Measurements from ENCODE around the gene ZNF280B. TPM values are rescaled to one million over a fixed set of nuclear protein-coding genes. Genes with fewer than 3 reads are reported as not detected.

ZNF280B gene, protein sequence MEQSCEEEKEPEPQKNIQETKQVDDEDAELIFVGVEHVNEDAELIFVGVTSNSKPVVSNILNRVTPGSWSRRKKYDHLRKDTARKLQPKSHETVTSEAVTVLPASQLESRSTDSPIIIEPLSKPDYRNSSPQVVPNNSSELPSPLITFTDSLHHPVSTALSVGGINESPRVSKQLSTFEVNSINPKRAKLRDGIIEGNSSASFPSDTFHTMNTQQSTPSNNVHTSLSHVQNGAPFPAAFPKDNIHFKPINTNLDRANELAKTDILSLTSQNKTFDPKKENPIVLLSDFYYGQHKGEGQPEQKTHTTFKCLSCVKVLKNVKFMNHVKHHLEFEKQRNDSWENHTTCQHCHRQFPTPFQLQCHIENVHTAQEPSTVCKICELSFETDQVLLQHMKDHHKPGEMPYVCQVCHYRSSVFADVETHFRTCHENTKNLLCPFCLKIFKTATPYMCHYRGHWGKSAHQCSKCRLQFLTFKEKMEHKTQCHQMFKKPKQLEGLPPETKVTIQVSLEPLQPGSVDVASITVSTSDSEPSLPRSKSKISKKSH
- 0.72 and 1.5 TPM in 2 replicates for total RNA-seq

DNA sequence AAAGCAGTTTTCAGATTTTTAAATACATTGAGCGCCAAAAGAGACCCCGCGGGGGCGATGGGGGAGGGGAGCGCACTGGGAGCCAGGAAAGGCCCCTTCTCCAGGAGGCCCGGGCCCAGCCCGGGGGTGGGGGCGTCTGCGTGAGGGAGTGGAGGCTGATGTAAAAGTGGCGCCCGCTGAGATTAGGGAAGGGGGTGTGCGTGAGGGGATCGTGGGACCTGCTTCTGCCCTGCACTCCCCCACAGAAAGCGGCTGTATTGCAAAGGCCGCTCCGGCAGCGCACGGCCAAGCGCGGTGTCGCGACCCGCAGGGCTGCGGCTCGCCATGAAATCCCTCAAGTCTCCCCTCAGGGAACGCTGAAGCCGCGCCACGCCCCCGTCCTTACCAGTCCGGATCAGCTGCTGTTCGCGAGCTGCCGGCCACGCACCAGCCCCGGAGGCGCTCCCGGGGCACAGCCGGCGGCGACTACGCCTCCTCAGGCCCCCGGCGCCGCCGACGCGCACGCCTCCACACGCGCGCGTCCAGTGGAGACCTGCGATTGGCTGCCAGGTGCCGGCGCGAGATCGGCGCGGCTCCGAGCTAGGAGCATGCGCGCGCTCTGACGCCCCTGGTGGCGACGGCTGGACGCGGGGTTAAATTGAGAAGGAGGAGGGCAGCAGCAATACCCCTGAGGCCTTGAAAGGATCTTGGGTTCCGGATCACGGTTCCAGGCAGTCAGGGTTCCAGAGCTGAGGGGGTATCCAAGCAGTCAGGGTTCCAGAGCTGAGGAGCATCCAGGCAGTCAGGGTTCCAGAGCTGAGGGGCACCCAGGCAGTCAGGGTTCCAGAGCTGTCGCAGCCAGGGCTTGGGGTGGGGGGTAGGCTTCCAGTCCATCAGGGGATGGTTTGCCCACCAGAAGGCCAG is at the start of gene ZNF280B:
ZNF280B (minus strand) TSS at position 469 of the 903 bp plus-strand sequence. CDS start 19,344 bp downstream, outside the sequence.

GRCh38 chr22:22520020-22520656 is 11.6 kb upstream of the ZNF280B start, which contains the start of gene ZNF280A:
Gene ZNF280A, minus strand, starts transcription at chr22:22520270. Its CDS starts 4,640 bp downstream, at chr22:22515630.

Other genes with a start within 250 kb of the ZNF280B start
- gene ZNF280A, start 11.5 kb upstream of the ZNF280B start, total RNA-seq, result not detected in 2 replicates
- under 0.01 TPM in 1 of 2 replicates, not detected in the other for gene PRAME, start 50.5 kb upstream of the ZNF280B start, total RNA-seq
- gene GGTLC2, start 135.9 kb upstream of the ZNF280B start, total RNA-seq, result not detected in 2 replicates